HEK293T (cell line): Measurements from ENCODE around the gene SLC27A1.
A peak's percentile ranks its signal among the peaks of the same experiment; 100 is the strongest.

Experiments used
- CTCF ChIA-PET: fragments of 350-600 bp; formaldehyde crosslinking; extraction: SDS; loops from one replicate; lab custom pipeline; 2021; ENCODE audit warnings: antibody characterized with exemption, inconsistent platforms; lab: Yijun Ruan, JAX
- POLR2A ChIA-PET: fragments of 350-600 bp; formaldehyde crosslinking; extraction: SDS; loops from one replicate; lab custom pipeline; 2020; ENCODE audit warnings: antibody characterized with exemption, inconsistent platforms; lab: Yijun Ruan, JAX
- DNase-seq: peaks from one replicate; pipeline ENCODE4 v3.0.0; 2012; ENCODE audit warnings: mixed read lengths; ENCODE audit errors: extremely low spot score
- ARNT ChIP-seq: fragments of 450-650 bp; IDR thresholded peaks from 2 replicates; pipeline ENCODE4 v1.6.1; 2017; ENCODE audit warnings: mild to moderate bottlenecking
- BHLHE40 ChIP-seq: fragments of 450-650 bp; IDR thresholded peaks from 2 replicates; pipeline ENCODE4 v1.6.1; 2016; ENCODE audit warnings: mild to moderate bottlenecking, moderate library complexity, borderline replicate concordance
- CTBP1 ChIP-seq: fragments of 450-650 bp; IDR thresholded peaks from 2 replicates; pipeline ENCODE4 v1.6.1; 2016; ENCODE audit warnings: borderline replicate concordance
- ELF4 ChIP-seq: fragments of 450-650 bp; IDR thresholded peaks from 2 replicates; pipeline ENCODE4 v1.6.1; 2017; ENCODE audit warnings: antibody characterized with exemption
- FOXA1 ChIP-seq: fragments of 450-650 bp; IDR thresholded peaks from 2 replicates; pipeline ENCODE4 v1.6.1; 2016; ENCODE audit warnings: mild to moderate bottlenecking
- FOXK2 ChIP-seq: fragments of 450-650 bp; IDR thresholded peaks from 2 replicates; pipeline ENCODE4 v1.6.1; 2016; ENCODE audit warnings: mild to moderate bottlenecking
- FOXM1 ChIP-seq: fragments of 450-650 bp; IDR thresholded peaks from 2 replicates; pipeline ENCODE4 v1.6.1; 2017; ENCODE audit warnings: mild to moderate bottlenecking, borderline replicate concordance
- HDGF ChIP-seq: fragments of 450-650 bp; IDR thresholded peaks from 2 replicates; pipeline ENCODE4 v1.6.1; 2017; ENCODE audit warnings: antibody characterized with exemption, borderline replicate concordance
- L3MBTL2 ChIP-seq: fragments of 450-650 bp; conservative IDR thresholded peaks from 2 replicates; pipeline ENCODE4 v1.6.1; 2016; ENCODE audit warnings: mild to moderate bottlenecking
- LEF1 ChIP-seq: fragments of 450-650 bp; IDR thresholded peaks from 2 replicates; pipeline ENCODE4 v1.6.1; 2017; ENCODE audit warnings: mild to moderate bottlenecking, borderline replicate concordance
- NFRKB ChIP-seq: fragments of 450-650 bp; IDR thresholded peaks from 2 replicates; pipeline ENCODE4 v1.6.1; 2016; ENCODE audit warnings: mild to moderate bottlenecking, moderate library complexity
- PKNOX1 ChIP-seq: fragments of 450-650 bp; IDR thresholded peaks from 2 replicates; pipeline ENCODE4 v1.6.1; 2016
- SP1 ChIP-seq: fragments of 450-650 bp; IDR thresholded peaks from 2 replicates; pipeline ENCODE4 v1.6.1; 2017
- SUZ12 ChIP-seq: fragments of 450-650 bp; IDR thresholded peaks from 2 replicates; pipeline ENCODE4 v1.6.1; 2016; ENCODE audit warnings: mild to moderate bottlenecking
- TARDBP ChIP-seq: fragments of 450-650 bp; IDR thresholded peaks from 2 replicates; pipeline ENCODE4 v1.6.1; 2016
- ZNF384 ChIP-seq: fragments of 450-650 bp; IDR thresholded peaks from 2 replicates; pipeline ENCODE4 v1.6.1; 2016

The SLC27A1 gene

GRCh38 chr19:17532557-17532956, 62.2 kb downstream of the SLC27A1 start:
- TF ChIP-seq BHLHE40 (no peak), ZNF384 (no peak), FOXK2 (no peak), SUZ12 (no peak), FOXM1 (no peak), L3MBTL2 (no peak), LEF1 (no peak), ELF4 (no peak), SP1 (no peak), ARNT (no peak)
- POLR2A ChIA-PET = no interaction called here
- CTCF ChIA-PET = no interaction called here
- DNase-seq = no peak

- ChIA-PET POLR2A (interaction anchor here (1.0 to 1.6 kb wide), 2 partner anchors 24 to 26 kb away, joined by 3 read pairs; partner anchors contain the start of gene PGLS), CTCF (no interaction called here)
- TF ChIP-seq TARDBP = no peak
- no peak for TF ChIP-seq PKNOX1
- TF ChIP-seq FOXK2 = no peak
- no peak for TF ChIP-seq SUZ12
- no peak for TF ChIP-seq FOXM1
- no peak for DNase-seq
These were observed 64.4 kb downstream of the SLC27A1 start for GRCh38 chr19:17534767-17535166.

- ChIA-PET POLR2A (no interaction called here), CTCF (no interaction called here)
- TF ChIP-seq FOXK2 = no peak
- no peak for TF ChIP-seq FOXM1
- no peak for TF ChIP-seq FOXA1
- TF ChIP-seq NFRKB = no peak
- TF ChIP-seq SP1 = no peak
- TF ChIP-seq ELF4 = no peak
- TF ChIP-seq ZNF384 = no peak
- no peak for TF ChIP-seq HDGF
- no peak for TF ChIP-seq TARDBP
- TF ChIP-seq LEF1 = no peak
- no peak for TF ChIP-seq BHLHE40
- no peak for TF ChIP-seq SUZ12
- no peak for DNase-seq
These were observed 66.6 kb downstream of the SLC27A1 start for GRCh38 chr19:17536955-17537354.

GRCh38 chr19:17538684-17539237, 68.4 kb downstream of the SLC27A1 start:
- CTCF ChIA-PET = interaction anchor here (0.6 to 1.6 kb wide), 2 partner anchors 8 to 228 kb away, joined by 3 to 4 read pairs; no protein-coding TSS in a partner anchor
- TF ChIP-seq TARDBP (no peak), HDGF (no peak), FOXK2 (no peak), SUZ12 (no peak), CTBP1 (no peak), ELF4 (no peak), LEF1 (no peak), FOXA1 (no peak), FOXM1 (no peak), ZNF384 (no peak), ARNT (no peak), NFRKB (no peak), SP1 (no peak), L3MBTL2 (no peak), PKNOX1 (no peak), BHLHE40 (no peak)
- no peak for DNase-seq
- POLR2A ChIA-PET = interaction anchor here (1.4 kb wide), 1 partner anchor 67 kb away, joined by 3 read pairs; no protein-coding TSS in a partner anchor

- ChIA-PET CTCF (interaction anchor here (1.6 kb wide), 1 partner anchor 227 kb away, joined by 4 read pairs; no protein-coding TSS in a partner anchor), POLR2A (interaction anchor here (0.7 to 1.4 kb wide), 2 partner anchors 9 to 66 kb away, joined by 3 to 6 read pairs; no protein-coding TSS in a partner anchor)
- no peak for TF ChIP-seq NFRKB
- peak; percentile 83 for TF ChIP-seq L3MBTL2
- peak; percentile 99 for DNase-seq
These were observed 69.2 kb downstream of the SLC27A1 start for GRCh38 chr19:17539238-17540117.

- no peak for TF ChIP-seq ZNF384
- TF ChIP-seq BHLHE40 = no peak
- no peak for TF ChIP-seq FOXK2
- no peak for TF ChIP-seq NFRKB
- TF ChIP-seq ARNT = no peak
- no peak for TF ChIP-seq HDGF
- no peak for TF ChIP-seq ELF4
- no peak for TF ChIP-seq L3MBTL2
- TF ChIP-seq PKNOX1 = no peak
- TF ChIP-seq FOXA1 = no peak
- no peak for TF ChIP-seq SUZ12
- no peak for TF ChIP-seq LEF1
- no peak for TF ChIP-seq CTBP1
- TF ChIP-seq TARDBP = no peak
- ChIA-PET POLR2A (interaction anchor here (0.7 to 1.4 kb wide), 2 partner anchors 10 to 66 kb away, joined by 3 to 6 read pairs; no protein-coding TSS in a partner anchor), CTCF (interaction anchor here (1.6 kb wide), 1 partner anchor 226 kb away, joined by 4 read pairs; no protein-coding TSS in a partner anchor)
- DNase-seq = no peak
These were observed 69.8 kb downstream of the SLC27A1 start for GRCh38 chr19:17540174-17540573.
